Mucosa of rectum (tissue), 2 donors: ENCODE measurements around the gene CFAP299.

ENCODE experiments used
- H3K27ac ChIP-seq, 2 donors: one replicate each; pipeline ENCODE4 v1.7.0; 2013; ENCODE audit warnings: inconsistent platforms in 2 of 2, low read depth in 2 of 2, low read length in 2 of 2
- H3K27me3 ChIP-seq, 2 donors: one replicate each; pipeline ENCODE4 v1.7.0; 2013; ENCODE audit warnings: low read length in 2 of 2; ENCODE audit not compliant: control insufficient read depth in 2 of 2, insufficient read depth in 2 of 2
- H3K36me3 ChIP-seq, 2 donors: one replicate each; pipeline ENCODE4 v1.7.0; 2013; ENCODE audit warnings: low read length in 2 of 2; ENCODE audit not compliant: control insufficient read depth in 2 of 2, insufficient read depth in 2 of 2
- H3K4me1 ChIP-seq, 2 donors: one replicate each; pipeline ENCODE4 v1.7.0; 2013; ENCODE audit warnings: low read length in 2 of 2, mild to moderate bottlenecking in 1 of 2; ENCODE audit not compliant: control insufficient read depth in 2 of 2, insufficient read depth in 2 of 2
- H3K4me3 ChIP-seq, 2 donors: one replicate each; pipeline ENCODE4 v1.7.0; 2013; ENCODE audit warnings: low read length in 2 of 2
- H3K9ac ChIP-seq, 2 donors: one replicate each; pipeline ENCODE4 v1.7.0; 2013; ENCODE audit warnings: low read length in 2 of 2, low read depth in 1 of 2, mild to moderate bottlenecking in 1 of 2
- H3K9me3 ChIP-seq, 2 donors: one replicate each; pipeline ENCODE4 v1.7.0; 2013; ENCODE audit warnings: low read length in 2 of 2; ENCODE audit not compliant: control insufficient read depth in 2 of 2
- donor health status: healthy.
- donor health status: Normal muscosa, but diverticular disease.

Gene CFAP299

GRCh38 chr4:80529026-80529425 lies 193.5 kb downstream of the CFAP299 start:
- Histone ChIP-seq H3K9me3 (no peaks in the 10 kb centered on the region), H3K4me1 (no peaks in the 10 kb centered on the region), H3K27me3 (no peaks in the 10 kb centered on the region), H3K36me3 (no peaks in the 10 kb centered on the region), H3K9ac (no peak overlapping the region), H3K27ac (no peak overlapping the region), H3K4me3 (no peak overlapping the region)

- H3K4me1 ChIP-seq, result no peaks in the 10 kb centered on the region
- no peaks in the 10 kb centered on the region for H3K9me3 ChIP-seq
- no peaks in the 10 kb centered on the region for H3K36me3 ChIP-seq
- H3K9ac ChIP-seq, result no peak overlapping the region
- no peak overlapping the region for H3K4me3 ChIP-seq
- no peak overlapping the region for H3K27ac ChIP-seq
- no peaks in the 10 kb centered on the region for H3K27me3 ChIP-seq
Measured at GRCh38 chr4:80532674-80533333, 197.3 kb downstream of the CFAP299 start.

GRCh38 chr4:80535551-80535950 lies 200.0 kb downstream of the CFAP299 start:
- Histone ChIP-seq H3K27me3 (no peaks in the 10 kb centered on the region), H3K27ac (no peak overlapping the region), H3K4me1 (no peaks in the 10 kb centered on the region), H3K9ac (no peak overlapping the region), H3K9me3 (no peaks in the 10 kb centered on the region), H3K36me3 (no peaks in the 10 kb centered on the region), H3K4me3 (no peak overlapping the region)

GRCh38 chr4:80538276-80538926 lies 202.9 kb downstream of the CFAP299 start:
- no peak overlapping the region for H3K4me3 ChIP-seq
- H3K9ac ChIP-seq, result no peak overlapping the region
- H3K9me3 ChIP-seq, result no peaks in the 10 kb centered on the region
- H3K4me1 ChIP-seq, result no peaks in the 10 kb centered on the region
- no peaks in the 10 kb centered on the region for H3K36me3 ChIP-seq
- no peaks in the 10 kb centered on the region for H3K27me3 ChIP-seq
- H3K27ac ChIP-seq, result no peak overlapping the region

- no peaks in the 10 kb centered on the region for H3K4me1 ChIP-seq
- no peaks in the 10 kb centered on the region for H3K36me3 ChIP-seq
- H3K9ac ChIP-seq, result no peak overlapping the region
- H3K4me3 ChIP-seq, result no peak overlapping the region
- no peaks in the 10 kb centered on the region for H3K27me3 ChIP-seq
- H3K9me3 ChIP-seq, result no peaks in the 10 kb centered on the region
- H3K27ac ChIP-seq, result no peak overlapping the region
Measured at GRCh38 chr4:80539190-80539589, 203.7 kb downstream of the CFAP299 start.

- Histone ChIP-seq H3K9ac (no peak overlapping the region), H3K4me1 (no peaks in the 10 kb centered on the region), H3K27ac (no peak overlapping the region), H3K36me3 (no peaks in the 10 kb centered on the region), H3K27me3 (no peaks in the 10 kb centered on the region), H3K9me3 (no peaks in the 10 kb centered on the region), H3K4me3 (no peak overlapping the region)
Measured at GRCh38 chr4:80540349-80540748, 204.8 kb downstream of the CFAP299 start.

GRCh38 chr4:80540785-80541469 lies 205.4 kb downstream of the CFAP299 start:
- Histone ChIP-seq H3K9ac (no peak overlapping the region), H3K4me1 (no peaks in the 10 kb centered on the region), H3K27me3 (no peaks in the 10 kb centered on the region), H3K9me3 (no peaks in the 10 kb centered on the region), H3K36me3 (no peaks in the 10 kb centered on the region), H3K27ac (no peak overlapping the region), H3K4me3 (no peak overlapping the region)

- Histone ChIP-seq H3K9ac (no peak overlapping the region), H3K36me3 (no peaks in the 10 kb centered on the region), H3K9me3 (no peaks in the 10 kb centered on the region), H3K4me3 (no peak overlapping the region), H3K27me3 (no peaks in the 10 kb centered on the region), H3K27ac (no peak overlapping the region), H3K4me1 (no peaks in the 10 kb centered on the region)
Measured at GRCh38 chr4:80542747-80543146, 207.2 kb downstream of the CFAP299 start.

GRCh38 chr4:80560337-80560736 lies 224.8 kb downstream of the CFAP299 start:
- no peak overlapping the region for H3K4me3 ChIP-seq
- no peaks in the 10 kb centered on the region for H3K27me3 ChIP-seq
- no peaks in the 10 kb centered on the region for H3K9me3 ChIP-seq
- H3K4me1 ChIP-seq, result no peaks in the 10 kb centered on the region
- no peak overlapping the region for H3K9ac ChIP-seq
- no peaks in the 10 kb centered on the region for H3K36me3 ChIP-seq
- no peak overlapping the region for H3K27ac ChIP-seq

- Histone ChIP-seq H3K4me3 (peak overlapping the region; percentile 32 to 57), H3K4me1 (no peaks in the 10 kb centered on the region), H3K36me3 (no peaks in the 10 kb centered on the region), H3K9ac (no peak overlapping the region), H3K27ac (no peak overlapping the region), H3K9me3 (no peaks in the 10 kb centered on the region), H3K27me3 (no peaks in the 10 kb centered on the region)
Measured at GRCh38 chr4:80566203-80566872, 230.8 kb downstream of the CFAP299 start.
